ENCODE data around the gene ZSCAN9. TPM values are rescaled to one million over a fixed set of nuclear protein-coding genes. Genes with fewer than 3 reads are reported as not detected.
A peak's percentile ranks its signal among the peaks of the same experiment; 100 is the strongest.

Gene ZSCAN9
- total RNA-seq, 1 donor from 2014 or later, result 13.5 TPM

- DNase-seq, result no peak
- TF ChIP-seq, protein P1, sequence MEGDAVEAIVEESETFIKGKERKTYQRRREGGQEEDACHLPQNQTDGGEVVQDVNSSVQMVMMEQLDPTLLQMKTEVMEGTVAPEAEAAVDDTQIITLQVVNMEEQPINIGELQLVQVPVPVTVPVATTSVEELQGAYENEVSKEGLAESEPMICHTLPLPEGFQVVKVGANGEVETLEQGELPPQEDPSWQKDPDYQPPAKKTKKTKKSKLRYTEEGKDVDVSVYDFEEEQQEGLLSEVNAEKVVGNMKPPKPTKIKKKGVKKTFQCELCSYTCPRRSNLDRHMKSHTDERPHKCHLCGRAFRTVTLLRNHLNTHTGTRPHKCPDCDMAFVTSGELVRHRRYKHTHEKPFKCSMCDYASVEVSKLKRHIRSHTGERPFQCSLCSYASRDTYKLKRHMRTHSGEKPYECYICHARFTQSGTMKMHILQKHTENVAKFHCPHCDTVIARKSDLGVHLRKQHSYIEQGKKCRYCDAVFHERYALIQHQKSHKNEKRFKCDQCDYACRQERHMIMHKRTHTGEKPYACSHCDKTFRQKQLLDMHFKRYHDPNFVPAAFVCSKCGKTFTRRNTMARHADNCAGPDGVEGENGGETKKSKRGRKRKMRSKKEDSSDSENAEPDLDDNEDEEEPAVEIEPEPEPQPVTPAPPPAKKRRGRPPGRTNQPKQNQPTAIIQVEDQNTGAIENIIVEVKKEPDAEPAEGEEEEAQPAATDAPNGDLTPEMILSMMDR (IDR thresholded peaks at IDR 0.05), result no peak
- no peaks in the 10 kb centered on the region for H3K36me3 ChIP-seq
- ATAC-seq, result peak; percentile 5
- intact Hi-C loops (cut with DNase I), result no loop called here
- H3K4me1 ChIP-seq, result peaks cover 10% of the 10 kb centered on the region
- peaks cover 4% of the 10 kb centered on the region for H3K9me3 ChIP-seq
- H3K27ac ChIP-seq, result peak overlapping the region; percentile 33
- peaks cover 87% of the 10 kb centered on the region for H3K27me3 ChIP-seq
- peak overlapping the region; percentile 24 for H3K4me3 ChIP-seq
These were observed 16.9 kb upstream of the ZSCAN9 start for GRCh38 chr6:28208111-28208659.

DNA sequence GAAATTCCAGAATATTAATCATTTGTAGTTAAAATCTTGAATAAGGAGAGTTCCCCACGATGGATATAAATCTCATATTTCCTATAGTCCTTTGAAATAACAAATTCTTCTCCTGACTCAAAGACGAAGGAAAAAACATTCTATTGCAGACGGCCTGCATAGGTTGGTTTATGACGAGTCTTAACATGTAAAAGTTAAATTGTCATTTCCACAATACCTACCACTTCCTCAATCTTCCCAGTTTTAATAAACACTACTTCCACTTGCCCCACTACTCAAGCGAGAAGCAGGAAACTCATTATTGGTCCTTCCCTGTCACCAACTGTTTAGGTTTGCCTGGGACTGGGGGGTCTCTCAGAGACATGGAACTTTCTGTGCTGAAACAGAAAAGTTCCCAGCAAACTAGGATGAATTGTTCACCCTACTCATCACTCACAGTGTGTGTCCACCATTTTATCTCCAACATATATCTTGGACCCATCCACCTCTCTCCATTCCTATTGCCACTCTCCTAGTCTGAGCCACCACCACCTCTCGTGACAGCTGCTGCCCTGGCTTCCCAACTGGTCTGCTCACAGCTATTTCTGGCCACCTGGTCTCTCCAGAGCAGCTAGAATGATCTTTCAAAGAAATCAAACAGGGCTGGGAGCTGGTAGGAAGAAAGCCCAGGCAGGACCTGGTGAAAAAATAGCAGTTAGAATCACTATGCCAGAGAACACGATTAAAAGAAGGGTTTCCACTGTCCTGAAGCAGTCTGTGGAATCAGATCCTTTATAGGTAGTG is 15.1 kb upstream of the ZSCAN9 start:
- TF ChIP-seq, protein P1 (IDR thresholded peaks at IDR 0.05), result no peak
- peaks cover 87% of the 10 kb centered on the region for H3K27me3 ChIP-seq
- no peak overlapping the region for H3K4me3 ChIP-seq
- H3K9me3 ChIP-seq, result no peaks in the 10 kb centered on the region
- peaks cover 10% of the 10 kb centered on the region for H3K4me1 ChIP-seq
- no peak overlapping the region for H3K27ac ChIP-seq
- DNase-seq (no peak), ATAC-seq (no peak)
- intact Hi-C loops (cut with DNase I), result no loop called here
- no peaks in the 10 kb centered on the region for H3K36me3 ChIP-seq

DNA sequence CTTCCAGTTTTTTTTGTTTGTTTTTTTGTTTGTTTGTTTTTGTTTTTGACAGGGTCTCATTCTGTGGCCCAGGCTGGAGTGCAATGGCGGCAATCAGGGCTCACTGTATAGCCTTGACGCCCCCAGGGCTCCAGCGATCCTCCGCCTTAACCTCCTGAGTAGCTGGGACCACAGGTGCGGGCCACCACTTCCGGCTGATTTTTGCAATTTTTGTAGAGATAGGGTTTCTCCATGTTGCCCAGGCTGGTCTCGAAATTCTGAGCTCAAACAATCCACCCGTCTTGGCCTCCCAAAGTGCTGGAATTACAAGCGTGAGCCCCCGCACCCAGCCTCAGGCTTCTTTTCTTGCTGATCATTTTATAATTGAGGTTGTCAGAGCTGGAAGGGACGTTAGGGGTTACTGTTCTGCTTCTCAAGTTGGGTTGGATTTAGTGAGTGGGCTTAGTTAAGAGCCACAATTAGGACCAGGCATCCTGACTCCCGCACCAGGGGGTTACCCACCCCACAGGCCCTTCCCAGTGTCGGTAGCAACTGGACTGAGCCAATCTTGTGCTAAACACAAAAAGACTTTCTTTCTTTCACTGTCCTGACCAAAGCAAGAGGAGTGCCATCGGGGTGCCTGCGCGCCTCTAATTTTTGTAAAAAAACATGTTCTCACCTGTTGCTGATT is 13.1 kb upstream of the ZSCAN9 start:
- H3K9me3 ChIP-seq, result no peaks in the 10 kb centered on the region
- H3K27ac ChIP-seq, result peak overlapping the region; percentile 53
- peak overlapping the region; percentile 45 for H3K4me3 ChIP-seq
- H3K27me3 ChIP-seq, result peaks cover 80% of the 10 kb centered on the region
- DNase-seq (no peak), ATAC-seq (peak; percentile 8)
- peaks cover 10% of the 10 kb centered on the region for H3K4me1 ChIP-seq
- TF ChIP-seq, protein P1 (IDR thresholded peaks at IDR 0.05), result no peak
- intact Hi-C loops (cut with DNase I), result no loop called here
- H3K36me3 ChIP-seq, result no peaks in the 10 kb centered on the region

GRCh38 chr6:28212510-28213212 is 12.4 kb upstream of the ZSCAN9 start:
- Histone ChIP-seq H3K27me3 (peaks cover 73% of the 10 kb centered on the region), H3K27ac (peak overlapping the region; percentile 53), H3K4me1 (peaks cover 6% of the 10 kb centered on the region), H3K36me3 (no peaks in the 10 kb centered on the region), H3K9me3 (no peaks in the 10 kb centered on the region), H3K4me3 (peak overlapping the region; percentile 45)
- TF ChIP-seq, protein P1 (IDR thresholded peaks at IDR 0.05), result no peak
- intact Hi-C loops (cut with DNase I), result no loop called here
- ATAC-seq, result peak; percentile 80
- DNase-seq, result peak; percentile 74

- no peak for ATAC-seq
- intact Hi-C loops (cut with DNase I), result no loop called here
- TF ChIP-seq, protein P1 (IDR thresholded peaks at IDR 0.05), result no peak
- no peak for DNase-seq
- Histone ChIP-seq H3K27me3 (peaks cover 68% of the 10 kb centered on the region), H3K4me1 (peaks cover 6% of the 10 kb centered on the region), H3K9me3 (no peaks in the 10 kb centered on the region), H3K27ac (no peak overlapping the region), H3K36me3 (no peaks in the 10 kb centered on the region), H3K4me3 (no peak overlapping the region)
These were observed 11.9 kb upstream of the ZSCAN9 start for GRCh38 chr6:28213213-28213523.

Measured in upper lobe of right lung (tissue), 1 donor.